ENCODE measurements around the gene PARP2.

DNA sequence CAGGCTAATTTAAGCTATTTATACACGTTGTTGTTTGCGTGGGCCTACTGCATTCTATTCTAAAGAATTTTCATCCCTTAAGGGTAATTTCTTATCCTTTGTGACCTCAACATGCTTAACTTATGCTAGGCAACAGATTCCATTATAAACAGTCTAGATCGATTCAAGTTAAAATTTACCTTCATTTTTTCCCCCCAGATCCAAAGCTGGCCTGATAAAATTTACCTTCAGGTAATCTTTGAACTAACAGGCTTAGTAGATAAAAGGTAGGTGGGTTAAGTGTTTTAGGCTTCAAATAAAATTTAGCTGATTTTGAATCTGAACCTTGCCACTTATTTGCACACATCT lies 10.0 kb upstream of the PARP2 start:
- TF ChIP-seq, protein P1, sequence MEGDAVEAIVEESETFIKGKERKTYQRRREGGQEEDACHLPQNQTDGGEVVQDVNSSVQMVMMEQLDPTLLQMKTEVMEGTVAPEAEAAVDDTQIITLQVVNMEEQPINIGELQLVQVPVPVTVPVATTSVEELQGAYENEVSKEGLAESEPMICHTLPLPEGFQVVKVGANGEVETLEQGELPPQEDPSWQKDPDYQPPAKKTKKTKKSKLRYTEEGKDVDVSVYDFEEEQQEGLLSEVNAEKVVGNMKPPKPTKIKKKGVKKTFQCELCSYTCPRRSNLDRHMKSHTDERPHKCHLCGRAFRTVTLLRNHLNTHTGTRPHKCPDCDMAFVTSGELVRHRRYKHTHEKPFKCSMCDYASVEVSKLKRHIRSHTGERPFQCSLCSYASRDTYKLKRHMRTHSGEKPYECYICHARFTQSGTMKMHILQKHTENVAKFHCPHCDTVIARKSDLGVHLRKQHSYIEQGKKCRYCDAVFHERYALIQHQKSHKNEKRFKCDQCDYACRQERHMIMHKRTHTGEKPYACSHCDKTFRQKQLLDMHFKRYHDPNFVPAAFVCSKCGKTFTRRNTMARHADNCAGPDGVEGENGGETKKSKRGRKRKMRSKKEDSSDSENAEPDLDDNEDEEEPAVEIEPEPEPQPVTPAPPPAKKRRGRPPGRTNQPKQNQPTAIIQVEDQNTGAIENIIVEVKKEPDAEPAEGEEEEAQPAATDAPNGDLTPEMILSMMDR (IDR thresholded peaks at IDR 0.05): no peak
- TF ChIP-seq POLR2A (IDR thresholded peaks at IDR 0.05): no peak

Data from esophagus squamous epithelium (tissue), 4 donors.